GM18951 (cell line): ENCODE results near the gene ZXDA.
"Not testable (repeated sequence)": the region's sequence is repeated elsewhere in the genome, so short reads cannot be mapped to it uniquely, and the experiment has no call there.

Source experiments
- POLR2A ChIP-seq: IDR thresholded peaks from 4 replicates; pipeline ENCODE4 v1.6.1; 2011; ENCODE audit warnings: mild to moderate bottlenecking; ENCODE audit not compliant: insufficient read length, insufficient read depth; ENCODE audit errors: extremely low read depth
- in situ Hi-C: fragments of 300-500 bp; cut with MboI; formaldehyde crosslinking; loops from one replicate; pipeline ENCODE4 v1.12.0; 2022; ENCODE audit warnings: low sequenced_read_pairs, mixed read lengths, inconsistent platforms; ENCODE audit not compliant: unreplicated experiment

Gene ZXDA, protein sequence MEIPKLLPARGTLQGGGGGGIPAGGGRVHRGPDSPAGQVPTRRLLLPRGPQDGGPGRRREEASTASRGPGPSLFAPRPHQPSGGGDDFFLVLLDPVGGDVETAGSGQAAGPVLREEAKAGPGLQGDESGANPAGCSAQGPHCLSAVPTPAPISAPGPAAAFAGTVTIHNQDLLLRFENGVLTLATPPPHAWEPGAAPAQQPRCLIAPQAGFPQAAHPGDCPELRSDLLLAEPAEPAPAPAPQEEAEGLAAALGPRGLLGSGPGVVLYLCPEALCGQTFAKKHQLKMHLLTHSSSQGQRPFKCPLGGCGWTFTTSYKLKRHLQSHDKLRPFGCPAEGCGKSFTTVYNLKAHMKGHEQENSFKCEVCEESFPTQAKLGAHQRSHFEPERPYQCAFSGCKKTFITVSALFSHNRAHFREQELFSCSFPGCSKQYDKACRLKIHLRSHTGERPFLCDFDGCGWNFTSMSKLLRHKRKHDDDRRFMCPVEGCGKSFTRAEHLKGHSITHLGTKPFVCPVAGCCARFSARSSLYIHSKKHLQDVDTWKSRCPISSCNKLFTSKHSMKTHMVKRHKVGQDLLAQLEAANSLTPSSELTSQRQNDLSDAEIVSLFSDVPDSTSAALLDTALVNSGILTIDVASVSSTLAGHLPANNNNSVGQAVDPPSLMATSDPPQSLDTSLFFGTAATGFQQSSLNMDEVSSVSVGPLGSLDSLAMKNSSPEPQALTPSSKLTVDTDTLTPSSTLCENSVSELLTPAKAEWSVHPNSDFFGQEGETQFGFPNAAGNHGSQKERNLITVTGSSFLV

DNA sequence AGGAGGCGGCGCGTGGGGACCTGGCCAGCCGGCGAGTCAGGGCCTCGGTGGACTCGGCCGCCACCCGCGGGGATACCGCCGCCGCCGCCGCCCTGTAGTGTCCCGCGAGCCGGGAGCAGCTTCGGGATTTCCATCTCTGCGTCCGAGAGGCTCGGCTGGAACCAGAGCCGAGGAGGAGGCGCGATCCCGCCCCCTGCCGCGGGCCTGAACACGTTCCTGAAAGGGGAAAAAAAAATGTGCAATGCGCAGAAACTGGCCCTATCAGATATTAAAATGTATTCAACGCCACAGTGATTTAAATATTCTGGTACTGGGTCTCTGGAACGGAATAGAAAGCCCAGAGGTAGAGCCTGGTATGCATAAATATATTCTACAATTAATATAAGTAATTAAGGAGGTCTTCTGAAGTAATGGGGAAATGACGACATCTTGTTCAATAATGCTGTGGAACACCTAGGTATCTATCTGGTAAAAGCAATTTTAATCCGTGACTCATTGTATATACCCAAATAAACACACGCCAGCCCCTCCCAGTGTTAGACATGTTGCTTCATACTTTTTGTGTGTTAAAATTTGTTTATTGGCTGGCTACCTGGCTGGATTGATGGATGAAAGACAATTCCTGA lies at the start of gene ZXDA:
Gene ZXDA (minus strand): TSS at position 172 of the 626 bp plus-strand sequence. CDS start 38 bp downstream, at position 134.
- in situ Hi-C loops, result not testable (repeated sequence)

DNA sequence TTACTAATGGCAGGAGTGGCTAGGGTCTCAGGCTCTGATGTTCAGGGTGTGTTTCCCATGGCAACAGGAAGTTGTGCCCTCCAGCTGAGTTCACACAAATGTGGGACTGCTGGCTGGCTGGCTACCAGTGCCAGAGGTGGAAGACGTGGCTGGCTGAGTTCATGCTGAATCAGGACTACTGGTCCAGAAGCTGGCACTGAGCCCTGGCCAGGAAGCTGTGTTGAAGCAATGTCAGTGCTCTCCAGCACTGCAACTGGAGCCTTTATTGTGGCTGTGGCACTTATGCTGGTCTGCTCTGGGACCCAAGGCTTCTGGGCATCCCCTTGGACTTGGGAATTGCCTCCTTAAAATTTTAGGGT lies 42.0 kb upstream of the ZXDA start:
- in situ Hi-C loops, result no loop called here
- TF ChIP-seq POLR2A, result no peak

DNA sequence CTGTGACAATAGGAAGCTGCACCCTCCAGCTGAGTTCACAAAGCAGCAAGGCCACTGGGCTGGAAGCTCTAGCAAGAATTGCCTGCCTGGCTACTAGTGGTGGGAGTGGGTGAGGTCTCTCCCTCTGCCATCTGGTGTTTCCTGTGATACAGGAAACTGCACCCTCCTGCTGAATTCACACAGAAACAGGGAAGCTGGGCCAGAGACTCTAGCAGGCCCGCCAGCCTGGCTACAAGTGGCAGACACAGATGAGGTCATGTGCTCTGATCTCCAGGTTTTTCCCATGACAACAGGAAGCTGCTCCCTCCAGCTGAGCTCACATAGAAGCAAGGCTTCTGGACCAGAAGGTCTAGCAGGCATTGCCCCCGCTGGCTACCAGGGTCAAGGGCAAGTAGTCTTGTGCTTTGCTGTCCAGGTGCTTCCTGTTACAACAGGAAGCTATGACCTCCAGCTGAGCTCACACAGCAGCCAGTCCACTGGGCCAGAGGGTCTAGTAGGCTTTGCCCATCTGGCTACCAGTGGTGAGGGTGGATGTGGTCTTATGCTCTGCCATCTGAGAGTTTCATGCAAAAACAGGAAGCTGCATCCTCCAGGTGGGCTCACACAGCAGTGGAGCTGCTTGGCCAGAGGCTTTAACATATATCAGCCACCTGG lies 41.5 kb upstream of the ZXDA start:
- no peak for TF ChIP-seq POLR2A
- in situ Hi-C loops, result no loop called here

DNA sequence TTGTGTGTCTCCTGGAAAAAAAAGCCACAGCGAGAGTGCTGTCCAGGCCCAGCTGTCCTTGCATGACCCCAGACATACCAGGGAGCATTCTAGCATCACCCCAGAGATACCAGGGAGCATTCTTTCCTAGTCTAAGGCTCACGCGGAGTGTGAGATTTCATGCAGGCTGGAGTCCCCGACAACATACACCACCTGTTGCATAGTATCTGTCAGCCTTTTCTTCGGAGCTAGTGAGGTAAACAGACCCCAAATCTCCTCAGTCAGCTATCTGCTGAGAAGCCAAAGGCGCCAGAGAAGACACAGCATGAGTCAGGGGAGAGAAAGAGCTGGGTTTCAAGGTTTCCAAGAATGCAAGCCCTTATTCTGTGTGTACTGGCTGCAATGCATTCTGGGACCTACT lies 23.1 kb upstream of the ZXDA start:
- no peak for TF ChIP-seq POLR2A

DNA sequence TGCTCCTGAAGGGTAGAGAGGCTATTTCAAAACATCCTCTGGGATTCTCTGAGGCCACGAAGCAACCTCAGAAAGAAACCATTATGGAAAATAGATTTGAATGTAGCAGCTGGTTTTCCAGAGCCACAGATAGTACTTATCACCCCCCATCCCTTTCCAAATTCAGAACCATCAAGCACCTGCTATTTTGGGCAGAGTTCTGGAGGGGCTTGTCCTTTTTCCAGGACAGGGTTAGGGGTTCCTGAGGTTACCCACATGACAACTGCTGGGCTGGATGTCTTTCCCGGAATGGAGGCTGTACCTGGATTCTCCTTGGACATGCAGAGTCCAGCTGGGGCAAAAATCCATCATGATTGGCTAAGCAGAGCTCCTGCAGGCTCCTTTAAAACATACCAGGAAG lies 22.0 kb upstream of the ZXDA start:
- in situ Hi-C loops, result no loop called here
- no peak for TF ChIP-seq POLR2A

More for the DNA sequence above, 23.1 kb upstream of the ZXDA start:
- in situ Hi-C loops, result no loop called here

DNA sequence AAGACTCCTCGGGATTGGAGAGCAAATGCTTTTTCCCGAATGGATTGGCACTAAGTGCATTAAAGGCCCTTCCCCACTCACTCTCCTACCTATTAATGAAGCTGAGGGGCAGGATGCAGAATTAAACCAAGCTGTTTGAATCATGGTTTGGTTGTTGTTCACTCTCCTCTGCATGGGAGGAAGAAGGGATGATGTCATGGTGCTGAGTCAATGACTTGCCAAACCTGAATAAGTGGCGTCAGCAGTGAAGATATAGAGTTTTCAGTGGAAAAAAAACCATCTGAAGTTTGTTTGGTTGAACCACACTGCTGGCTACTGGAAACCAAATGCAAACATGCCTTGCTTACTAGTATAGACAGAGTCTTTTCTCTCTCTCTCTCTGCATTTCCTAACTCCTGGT lies 19.8 kb upstream of the ZXDA start:
- in situ Hi-C loops, result no loop called here
- no peak for TF ChIP-seq POLR2A

DNA sequence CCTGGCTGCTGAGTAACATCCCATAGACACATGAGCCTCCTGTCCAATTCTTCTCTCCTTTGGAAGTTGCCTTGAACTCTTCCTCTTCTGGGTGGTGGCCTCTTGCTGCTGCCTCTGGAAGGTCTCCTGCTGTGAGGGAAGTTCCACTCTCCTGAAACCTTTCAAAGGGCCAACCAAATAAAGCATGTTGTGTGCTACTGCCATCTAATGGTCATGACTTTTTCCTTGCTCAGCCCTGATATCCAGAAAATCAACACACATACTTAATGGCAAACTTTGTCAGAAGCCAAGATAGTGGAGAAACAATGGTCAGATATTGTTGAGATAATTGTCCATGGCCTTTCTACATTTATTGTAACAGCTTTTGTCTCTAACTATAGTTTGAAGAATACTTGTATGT lies 19.1 kb upstream of the ZXDA start:
- in situ Hi-C loops, result no loop called here
- no peak for TF ChIP-seq POLR2A

DNA sequence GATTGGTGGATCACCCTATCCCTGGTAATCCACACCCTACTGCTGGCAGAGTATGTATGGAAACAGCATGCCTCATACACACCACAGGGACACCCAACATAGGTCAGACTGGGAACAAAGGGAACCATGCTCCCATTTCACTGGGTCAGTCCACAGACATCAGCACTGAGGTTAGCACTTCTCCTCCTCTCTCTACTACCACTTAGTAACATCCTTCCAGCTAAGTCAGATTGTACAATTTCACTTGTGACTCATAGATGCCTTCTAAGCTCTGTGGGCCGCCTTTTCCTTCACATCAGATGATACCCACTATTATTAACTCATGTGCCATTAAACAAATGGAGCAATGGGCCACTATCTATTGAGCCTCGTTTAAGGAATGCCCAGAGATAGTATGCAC lies 15.5 kb upstream of the ZXDA start:
- in situ Hi-C loops, result no loop called here
- no peak for TF ChIP-seq POLR2A

DNA sequence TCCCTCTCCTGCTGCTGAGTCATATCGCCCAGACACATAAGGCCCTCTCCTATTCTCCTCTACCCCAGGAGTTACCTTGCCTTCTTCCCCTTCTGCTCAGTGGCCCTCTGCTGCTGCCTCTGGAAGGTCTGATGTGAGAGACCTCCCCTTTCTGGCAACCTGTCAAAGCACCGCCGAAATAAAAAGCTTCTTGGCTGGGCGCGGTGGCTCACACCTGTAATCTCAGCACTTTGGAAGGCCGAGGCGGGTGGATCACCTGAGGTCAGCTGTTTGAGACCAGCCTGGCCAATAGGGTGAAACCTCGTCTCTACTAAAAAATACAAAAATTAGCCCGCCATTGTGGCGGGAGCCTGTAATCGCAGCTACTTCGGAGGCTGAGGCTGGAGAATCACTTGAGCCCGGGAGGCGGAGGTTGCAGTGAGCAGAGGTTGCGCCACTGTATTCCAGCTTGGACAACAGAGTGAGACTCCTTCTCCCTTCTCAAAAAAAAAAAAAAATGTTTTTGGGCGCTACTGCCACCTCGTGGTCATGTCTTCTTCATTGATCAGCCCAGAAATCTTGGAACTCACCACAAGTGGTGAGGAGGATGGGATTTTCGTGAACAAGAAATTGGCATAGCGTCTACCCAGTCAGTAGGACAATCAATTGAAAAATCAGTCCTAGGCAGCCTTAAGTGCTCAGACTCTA lies 8.6 kb upstream of the ZXDA start:
- in situ Hi-C loops, result no loop called here
- TF ChIP-seq POLR2A, result no peak

DNA sequence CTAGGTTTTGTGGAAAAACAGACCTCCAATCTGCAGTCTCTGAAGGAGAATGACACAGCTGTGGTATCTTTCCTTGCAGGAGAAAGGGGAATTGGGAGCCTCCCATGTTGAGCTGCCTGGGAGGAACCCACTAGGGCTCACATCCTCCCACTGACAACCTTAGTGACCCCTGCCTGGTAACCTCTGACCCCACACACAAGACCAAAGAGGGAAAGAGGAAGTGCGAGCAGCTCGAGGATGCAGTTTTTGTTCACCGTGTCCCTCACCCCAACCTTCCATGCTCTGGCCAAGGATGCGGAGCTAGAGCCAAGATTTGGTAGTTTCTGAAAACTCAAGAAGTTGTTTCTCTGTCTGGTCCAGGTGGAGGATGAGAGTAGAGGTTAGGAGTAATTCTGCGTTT lies 5.4 kb upstream of the ZXDA start:
- TF ChIP-seq POLR2A, result no peak
- in situ Hi-C loops, result no loop called here

DNA sequence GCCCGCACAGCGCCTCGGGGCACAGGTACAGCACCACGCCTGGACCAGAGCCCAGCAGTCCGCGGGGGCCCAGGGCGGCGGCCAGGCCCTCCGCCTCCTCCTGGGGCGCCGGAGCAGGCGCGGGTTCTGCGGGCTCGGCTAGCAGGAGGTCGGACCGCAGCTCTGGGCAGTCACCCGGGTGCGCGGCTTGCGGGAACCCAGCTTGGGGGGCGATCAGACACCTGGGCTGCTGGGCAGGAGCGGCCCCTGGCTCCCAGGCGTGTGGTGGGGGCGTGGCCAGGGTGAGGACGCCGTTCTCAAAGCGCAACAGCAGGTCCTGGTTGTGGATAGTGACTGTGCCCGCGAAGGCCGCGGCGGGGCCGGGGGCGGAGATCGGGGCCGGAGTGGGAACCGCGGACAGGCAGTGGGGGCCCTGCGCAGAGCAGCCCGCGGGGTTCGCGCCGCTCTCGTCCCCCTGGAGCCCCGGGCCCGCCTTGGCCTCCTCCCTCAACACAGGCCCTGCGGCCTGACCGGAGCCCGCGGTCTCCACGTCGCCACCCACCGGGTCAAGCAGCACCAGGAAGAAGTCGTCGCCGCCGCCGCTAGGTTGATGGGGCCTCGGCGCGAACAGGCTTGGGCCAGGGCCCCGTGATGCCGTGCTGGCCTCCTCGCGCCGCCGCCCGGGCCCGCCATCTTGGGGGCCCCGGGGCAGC lies 517 bp downstream of the ZXDA start:
- in situ Hi-C loops, result not testable (repeated sequence)

DNA sequence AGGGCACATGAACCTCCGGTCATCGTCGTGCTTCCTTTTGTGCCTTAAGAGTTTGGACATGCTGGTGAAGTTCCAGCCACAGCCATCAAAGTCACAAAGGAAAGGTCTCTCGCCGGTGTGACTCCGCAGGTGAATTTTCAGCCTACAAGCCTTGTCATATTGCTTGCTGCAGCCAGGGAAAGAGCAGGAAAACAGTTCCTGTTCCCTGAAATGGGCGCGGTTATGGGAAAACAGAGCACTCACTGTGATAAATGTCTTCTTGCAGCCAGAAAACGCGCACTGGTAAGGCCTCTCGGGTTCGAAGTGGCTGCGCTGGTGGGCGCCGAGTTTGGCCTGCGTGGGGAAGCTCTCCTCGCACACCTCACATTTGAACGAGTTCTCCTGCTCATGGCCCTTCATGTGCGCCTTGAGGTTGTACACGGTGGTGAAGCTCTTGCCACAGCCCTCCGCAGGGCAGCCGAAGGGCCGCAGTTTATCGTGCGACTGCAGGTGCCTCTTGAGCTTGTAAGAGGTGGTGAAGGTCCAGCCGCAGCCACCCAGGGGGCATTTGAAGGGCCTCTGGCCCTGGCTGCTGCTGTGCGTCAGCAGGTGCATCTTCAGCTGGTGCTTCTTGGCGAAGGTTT lies 1.2 kb downstream of the ZXDA start:
- in situ Hi-C loops, result not testable (repeated sequence)
